Gastroesophageal sphincter (tissue), 3 donors: ENCODE data around the gene ZNF302.

Experiments used
- CTCF ChIP-seq, 4 experiments: fragments of 200-600 bp in 2 of 4; fragments of 450-650 bp in 2 of 4; sonication (generic) in 1 of 4; IDR thresholded peaks; one replicate each; pipeline ENCODE4 v1.5.1; 2017 to 2019; ENCODE audit warnings: antibody characterized with exemption in 4 of 4, mild to moderate bottlenecking in 2 of 4, moderate library complexity in 2 of 4
- POLR2AphosphoS5 ChIP-seq: sonication (generic); formaldehyde crosslinking; IDR thresholded peaks from one replicate; pipeline ENCODE4 v1.6.1; 2017; ENCODE audit warnings: antibody characterized with exemption

- TF ChIP-seq CTCF (IDR thresholded peaks at IDR 0.05) (no peak), POLR2AphosphoS5 (no peak)
Measured at GRCh38 chr19:34713262-34713637, 35.8 kb downstream of the ZNF302 start.
